HepG2 (cell line): ENCODE results near the gene ZDHHC19.
A peak's percentile ranks its signal among the peaks of the same experiment; 100 is the strongest.

Experiments used
- CENPBD1 ChIP-seq: sonication (generic); formaldehyde crosslinking; IDR thresholded peaks from 2 replicates; pipeline ENCODE4 v1.8.0; 2022; ENCODE audit warnings: missing genetic modification reagents, low read depth, mild to moderate bottlenecking, borderline replicate concordance
- FOXK2 ChIP-seq: fragments of 450-650 bp; IDR thresholded peaks from 2 replicates; pipeline ENCODE4 v1.6.1; 2016
- RNF2 ChIP-seq: fragments of 450-650 bp; conservative IDR thresholded peaks from 2 replicates; pipeline ENCODE4 v1.6.1; 2016; ENCODE audit warnings: low read depth
- ZNF160 ChIP-seq: sonication (generic); formaldehyde crosslinking; IDR thresholded peaks from 2 replicates; pipeline ENCODE4 v1.8.0; 2022; ENCODE audit warnings: mild to moderate bottlenecking, inconsistent platforms, missing genetic modification reagents
- ZNF710 ChIP-seq: sonication (generic); formaldehyde crosslinking; IDR thresholded peaks from 2 replicates; pipeline ENCODE4 v1.5.0; 2020; ENCODE audit warnings: mild to moderate bottlenecking, missing genetic modification reagents, borderline replicate concordance
- TF ChIP-seq, protein P1 (sequence below): sonication (generic); formaldehyde crosslinking; IDR thresholded peaks from 2 replicates; pipeline ENCODE4 v1.5.0; 2020; ENCODE audit warnings: mild to moderate bottlenecking, missing genetic modification reagents, moderate library complexity

DNA sequence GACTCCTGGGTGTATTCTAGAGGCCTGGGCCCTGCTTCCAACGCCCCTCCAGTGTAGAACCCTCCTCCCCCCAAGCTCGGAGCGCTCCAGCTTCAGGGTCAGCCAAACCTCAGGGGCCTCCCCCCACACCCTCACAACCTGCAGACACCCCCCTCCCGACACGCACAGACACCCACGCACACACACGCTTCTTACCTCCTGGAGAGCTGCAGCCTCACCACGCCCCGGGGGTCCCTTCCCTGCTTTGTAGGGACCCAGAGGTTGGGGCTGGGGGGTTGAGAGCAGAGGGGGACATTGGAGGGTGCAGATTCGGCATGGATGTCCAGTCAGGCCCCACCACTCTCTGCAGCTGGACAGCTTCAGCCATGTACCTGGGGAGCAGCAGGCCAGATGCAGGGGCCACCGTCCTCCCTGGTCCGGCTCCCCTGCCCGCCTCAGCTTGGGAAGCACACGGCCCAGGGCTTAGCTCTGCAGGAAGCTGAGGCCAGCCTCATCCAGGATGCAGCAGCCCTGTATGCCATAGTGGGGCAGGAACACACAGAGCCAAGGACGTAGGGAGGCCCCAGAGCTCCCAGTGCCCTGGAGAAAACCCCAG lies 13.0 kb downstream of the ZDHHC19 start:
- TF ChIP-seq ZNF710, result no peak
- TF ChIP-seq, protein P1, sequence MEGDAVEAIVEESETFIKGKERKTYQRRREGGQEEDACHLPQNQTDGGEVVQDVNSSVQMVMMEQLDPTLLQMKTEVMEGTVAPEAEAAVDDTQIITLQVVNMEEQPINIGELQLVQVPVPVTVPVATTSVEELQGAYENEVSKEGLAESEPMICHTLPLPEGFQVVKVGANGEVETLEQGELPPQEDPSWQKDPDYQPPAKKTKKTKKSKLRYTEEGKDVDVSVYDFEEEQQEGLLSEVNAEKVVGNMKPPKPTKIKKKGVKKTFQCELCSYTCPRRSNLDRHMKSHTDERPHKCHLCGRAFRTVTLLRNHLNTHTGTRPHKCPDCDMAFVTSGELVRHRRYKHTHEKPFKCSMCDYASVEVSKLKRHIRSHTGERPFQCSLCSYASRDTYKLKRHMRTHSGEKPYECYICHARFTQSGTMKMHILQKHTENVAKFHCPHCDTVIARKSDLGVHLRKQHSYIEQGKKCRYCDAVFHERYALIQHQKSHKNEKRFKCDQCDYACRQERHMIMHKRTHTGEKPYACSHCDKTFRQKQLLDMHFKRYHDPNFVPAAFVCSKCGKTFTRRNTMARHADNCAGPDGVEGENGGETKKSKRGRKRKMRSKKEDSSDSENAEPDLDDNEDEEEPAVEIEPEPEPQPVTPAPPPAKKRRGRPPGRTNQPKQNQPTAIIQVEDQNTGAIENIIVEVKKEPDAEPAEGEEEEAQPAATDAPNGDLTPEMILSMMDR (CRISPR knock-in tag), result peak; percentile 19; the same call in 1 of the 2 replicates
- TF ChIP-seq FOXK2, result no peak
- TF ChIP-seq ZNF160 (CRISPR knock-in tag), result no peak
- TF ChIP-seq CENPBD1 (CRISPR knock-in tag), result no peak
- no peak for TF ChIP-seq RNF2
